WTC11 (cell line): ENCODE data around the gene TMEFF2.

Experiments used
- E2F4 ChIP-seq: sonication (generic); formaldehyde crosslinking; IDR thresholded peaks from 2 replicates; pipeline ENCODE4 v1.8.1; 2022; ENCODE audit warnings: low read depth, mild to moderate bottlenecking, moderate library complexity, missing genetic modification reagents, borderline replicate concordance
- ELF4 ChIP-seq: sonication (generic); formaldehyde crosslinking; IDR thresholded peaks from 2 replicates; pipeline ENCODE4 v1.8.1; 2022; ENCODE audit warnings: low read depth, mild to moderate bottlenecking, moderate library complexity, missing genetic modification reagents
- ESRRA ChIP-seq: sonication (generic); formaldehyde crosslinking; IDR thresholded peaks from 2 replicates; pipeline ENCODE4 v1.8.1; 2022; ENCODE audit warnings: mild to moderate bottlenecking, missing genetic modification reagents, borderline replicate concordance
- ETV6 ChIP-seq: sonication (generic); formaldehyde crosslinking; IDR thresholded peaks from 2 replicates; pipeline ENCODE4 v1.8.1; 2022; ENCODE audit warnings: mild to moderate bottlenecking, missing genetic modification reagents
- HMGXB4 ChIP-seq: sonication (generic); formaldehyde crosslinking; IDR thresholded peaks from 2 replicates; pipeline ENCODE4 v1.8.1; 2023; ENCODE audit warnings: mild to moderate bottlenecking, moderate library complexity, missing genetic modification reagents
- NR2C2 ChIP-seq: sonication (generic); formaldehyde crosslinking; IDR thresholded peaks from 2 replicates; pipeline ENCODE4 v1.8.0; 2022; ENCODE audit warnings: mild to moderate bottlenecking, missing genetic modification reagents
- SMAD3 ChIP-seq: sonication (generic); formaldehyde crosslinking; IDR thresholded peaks from 2 replicates; pipeline ENCODE4 v1.8.0; 2022; ENCODE audit warnings: missing genetic modification reagents, mild to moderate bottlenecking, borderline replicate concordance
- SP1 ChIP-seq: sonication (generic); formaldehyde crosslinking; conservative IDR thresholded peaks from 2 replicates; pipeline ENCODE4 v1.8.1; 2022; ENCODE audit warnings: missing genetic modification reagents
- TEAD4 ChIP-seq: sonication (generic); formaldehyde crosslinking; IDR thresholded peaks from 2 replicates; pipeline ENCODE4 v1.8.0; 2022; ENCODE audit warnings: mild to moderate bottlenecking, missing genetic modification reagents
- ZNF138 ChIP-seq: sonication (generic); formaldehyde crosslinking; conservative IDR thresholded peaks from 2 replicates; pipeline ENCODE4 v1.8.1; 2022; ENCODE audit warnings: mild to moderate bottlenecking, moderate library complexity, missing genetic modification reagents
- TF ChIP-seq, protein P1 (sequence below): sonication (generic); formaldehyde crosslinking; IDR thresholded peaks from 2 replicates; pipeline ENCODE4 v1.8.0; 2022; ENCODE audit warnings: mild to moderate bottlenecking, missing genetic modification reagents
- TF ChIP-seq, protein P2 (sequence below): fragments of 250-450 bp; sonication (Bioruptor Pico); IDR thresholded peaks from 2 replicates; pipeline ENCODE4 v1.9.0; 2021; ENCODE audit warnings: mild to moderate bottlenecking, borderline replicate concordance
- TF ChIP-seq, protein P3 (sequence below): fragments of 200-600 bp; IDR thresholded peaks from 2 replicates; pipeline ENCODE4 v1.8.0; 2022; ENCODE audit warnings: antibody characterized with exemption
- TF ChIP-seq, protein P4 (sequence below): sonication (generic); formaldehyde crosslinking; IDR thresholded peaks from 2 replicates; pipeline ENCODE4 v1.8.0; 2022; ENCODE audit warnings: mild to moderate bottlenecking, missing genetic modification reagents

DNA sequence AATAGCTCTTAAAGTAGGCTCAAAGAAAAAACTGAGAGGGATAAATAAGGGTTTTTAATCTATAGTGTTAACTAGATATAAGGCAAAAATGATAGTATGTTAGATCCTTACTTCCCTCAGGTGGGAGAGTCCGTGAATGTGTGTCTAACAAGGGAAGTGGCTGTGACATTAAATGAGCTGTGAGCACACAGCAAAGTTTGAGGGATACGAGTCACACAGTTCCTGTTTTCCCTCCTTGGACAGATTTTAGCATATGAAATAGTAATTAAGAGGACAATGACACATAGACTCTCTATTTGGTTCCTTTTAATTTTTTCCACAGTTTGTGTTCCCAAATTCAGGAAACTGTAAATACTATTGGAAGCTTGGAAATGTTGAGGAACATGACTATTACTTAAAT is 199.4 kb downstream of the TMEFF2 start:
- no peak for TF ChIP-seq SP1 (CRISPR knock-in tag)
- no peak for TF ChIP-seq SMAD3 (CRISPR knock-in tag)
- TF ChIP-seq, protein P1, sequence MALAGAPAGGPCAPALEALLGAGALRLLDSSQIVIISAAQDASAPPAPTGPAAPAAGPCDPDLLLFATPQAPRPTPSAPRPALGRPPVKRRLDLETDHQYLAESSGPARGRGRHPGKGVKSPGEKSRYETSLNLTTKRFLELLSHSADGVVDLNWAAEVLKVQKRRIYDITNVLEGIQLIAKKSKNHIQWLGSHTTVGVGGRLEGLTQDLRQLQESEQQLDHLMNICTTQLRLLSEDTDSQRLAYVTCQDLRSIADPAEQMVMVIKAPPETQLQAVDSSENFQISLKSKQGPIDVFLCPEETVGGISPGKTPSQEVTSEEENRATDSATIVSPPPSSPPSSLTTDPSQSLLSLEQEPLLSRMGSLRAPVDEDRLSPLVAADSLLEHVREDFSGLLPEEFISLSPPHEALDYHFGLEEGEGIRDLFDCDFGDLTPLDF = no peak
- TF ChIP-seq, protein P2, sequence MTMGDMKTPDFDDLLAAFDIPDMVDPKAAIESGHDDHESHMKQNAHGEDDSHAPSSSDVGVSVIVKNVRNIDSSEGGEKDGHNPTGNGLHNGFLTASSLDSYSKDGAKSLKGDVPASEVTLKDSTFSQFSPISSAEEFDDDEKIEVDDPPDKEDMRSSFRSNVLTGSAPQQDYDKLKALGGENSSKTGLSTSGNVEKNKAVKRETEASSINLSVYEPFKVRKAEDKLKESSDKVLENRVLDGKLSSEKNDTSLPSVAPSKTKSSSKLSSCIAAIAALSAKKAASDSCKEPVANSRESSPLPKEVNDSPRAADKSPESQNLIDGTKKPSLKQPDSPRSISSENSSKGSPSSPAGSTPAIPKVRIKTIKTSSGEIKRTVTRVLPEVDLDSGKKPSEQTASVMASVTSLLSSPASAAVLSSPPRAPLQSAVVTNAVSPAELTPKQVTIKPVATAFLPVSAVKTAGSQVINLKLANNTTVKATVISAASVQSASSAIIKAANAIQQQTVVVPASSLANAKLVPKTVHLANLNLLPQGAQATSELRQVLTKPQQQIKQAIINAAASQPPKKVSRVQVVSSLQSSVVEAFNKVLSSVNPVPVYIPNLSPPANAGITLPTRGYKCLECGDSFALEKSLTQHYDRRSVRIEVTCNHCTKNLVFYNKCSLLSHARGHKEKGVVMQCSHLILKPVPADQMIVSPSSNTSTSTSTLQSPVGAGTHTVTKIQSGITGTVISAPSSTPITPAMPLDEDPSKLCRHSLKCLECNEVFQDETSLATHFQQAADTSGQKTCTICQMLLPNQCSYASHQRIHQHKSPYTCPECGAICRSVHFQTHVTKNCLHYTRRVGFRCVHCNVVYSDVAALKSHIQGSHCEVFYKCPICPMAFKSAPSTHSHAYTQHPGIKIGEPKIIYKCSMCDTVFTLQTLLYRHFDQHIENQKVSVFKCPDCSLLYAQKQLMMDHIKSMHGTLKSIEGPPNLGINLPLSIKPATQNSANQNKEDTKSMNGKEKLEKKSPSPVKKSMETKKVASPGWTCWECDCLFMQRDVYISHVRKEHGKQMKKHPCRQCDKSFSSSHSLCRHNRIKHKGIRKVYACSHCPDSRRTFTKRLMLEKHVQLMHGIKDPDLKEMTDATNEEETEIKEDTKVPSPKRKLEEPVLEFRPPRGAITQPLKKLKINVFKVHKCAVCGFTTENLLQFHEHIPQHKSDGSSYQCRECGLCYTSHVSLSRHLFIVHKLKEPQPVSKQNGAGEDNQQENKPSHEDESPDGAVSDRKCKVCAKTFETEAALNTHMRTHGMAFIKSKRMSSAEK (CRISPR knock-in tag) = no peak
- TF ChIP-seq, protein P3, sequence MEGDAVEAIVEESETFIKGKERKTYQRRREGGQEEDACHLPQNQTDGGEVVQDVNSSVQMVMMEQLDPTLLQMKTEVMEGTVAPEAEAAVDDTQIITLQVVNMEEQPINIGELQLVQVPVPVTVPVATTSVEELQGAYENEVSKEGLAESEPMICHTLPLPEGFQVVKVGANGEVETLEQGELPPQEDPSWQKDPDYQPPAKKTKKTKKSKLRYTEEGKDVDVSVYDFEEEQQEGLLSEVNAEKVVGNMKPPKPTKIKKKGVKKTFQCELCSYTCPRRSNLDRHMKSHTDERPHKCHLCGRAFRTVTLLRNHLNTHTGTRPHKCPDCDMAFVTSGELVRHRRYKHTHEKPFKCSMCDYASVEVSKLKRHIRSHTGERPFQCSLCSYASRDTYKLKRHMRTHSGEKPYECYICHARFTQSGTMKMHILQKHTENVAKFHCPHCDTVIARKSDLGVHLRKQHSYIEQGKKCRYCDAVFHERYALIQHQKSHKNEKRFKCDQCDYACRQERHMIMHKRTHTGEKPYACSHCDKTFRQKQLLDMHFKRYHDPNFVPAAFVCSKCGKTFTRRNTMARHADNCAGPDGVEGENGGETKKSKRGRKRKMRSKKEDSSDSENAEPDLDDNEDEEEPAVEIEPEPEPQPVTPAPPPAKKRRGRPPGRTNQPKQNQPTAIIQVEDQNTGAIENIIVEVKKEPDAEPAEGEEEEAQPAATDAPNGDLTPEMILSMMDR = no peak
- TF ChIP-seq HMGXB4 (CRISPR knock-in tag) = no peak
- no peak for TF ChIP-seq ZNF138 (CRISPR knock-in tag)
- TF ChIP-seq NR2C2 (CRISPR knock-in tag) = no peak
- no peak for TF ChIP-seq E2F4 (CRISPR knock-in tag)
- TF ChIP-seq ELF4 (CRISPR knock-in tag) = no peak
- no peak for TF ChIP-seq ETV6
- TF ChIP-seq TEAD4 = no peak
- no peak for TF ChIP-seq ESRRA (CRISPR knock-in tag)
- TF ChIP-seq, protein P4, sequence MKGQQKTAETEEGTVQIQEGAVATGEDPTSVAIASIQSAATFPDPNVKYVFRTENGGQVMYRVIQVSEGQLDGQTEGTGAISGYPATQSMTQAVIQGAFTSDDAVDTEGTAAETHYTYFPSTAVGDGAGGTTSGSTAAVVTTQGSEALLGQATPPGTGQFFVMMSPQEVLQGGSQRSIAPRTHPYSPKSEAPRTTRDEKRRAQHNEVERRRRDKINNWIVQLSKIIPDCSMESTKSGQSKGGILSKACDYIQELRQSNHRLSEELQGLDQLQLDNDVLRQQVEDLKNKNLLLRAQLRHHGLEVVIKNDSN = no peak
